ENCODE results near the gene ABR. TPM values are rescaled to one million over a fixed set of nuclear protein-coding genes. Genes with fewer than 3 reads are reported as not detected.

ABR gene
- total and polyA plus RNA-seq, 2 of the 8 experiments (the other 6 are each of a cell fraction or from before 2014, with no cell fraction given) = 44.8 to 47.2 TPM

GRCh38 chr17:1038459-1039122 lies 141.2 kb downstream of the ABR start (continued):
- no peak for TF ChIP-seq RNF2 (IDR thresholded peaks at IDR 0.05; ENCODE audit: borderline replicate concordance, low read depth, low read length, missing control alignments, poor library complexity, severe bottlenecking)
- no peak for TF ChIP-seq RBBP5 (IDR thresholded peaks at IDR 0.05; ENCODE audit: borderline replicate concordance, low read depth, low read length)
- TF ChIP-seq NANOG (IDR thresholded peaks at IDR 0.05; ENCODE audit: insufficient read depth, low read depth, low read length, poor library complexity, severe bottlenecking) = no peak
- no peak for TF ChIP-seq SAP30 (IDR thresholded peaks at IDR 0.05; ENCODE audit: insufficient read depth, insufficient replicate concordance, low read length)
